ENCODE measurements around the gene ELMO2.
A peak's percentile ranks its signal among the peaks of the same experiment; 100 is the strongest.

The ELMO2 gene

DNA sequence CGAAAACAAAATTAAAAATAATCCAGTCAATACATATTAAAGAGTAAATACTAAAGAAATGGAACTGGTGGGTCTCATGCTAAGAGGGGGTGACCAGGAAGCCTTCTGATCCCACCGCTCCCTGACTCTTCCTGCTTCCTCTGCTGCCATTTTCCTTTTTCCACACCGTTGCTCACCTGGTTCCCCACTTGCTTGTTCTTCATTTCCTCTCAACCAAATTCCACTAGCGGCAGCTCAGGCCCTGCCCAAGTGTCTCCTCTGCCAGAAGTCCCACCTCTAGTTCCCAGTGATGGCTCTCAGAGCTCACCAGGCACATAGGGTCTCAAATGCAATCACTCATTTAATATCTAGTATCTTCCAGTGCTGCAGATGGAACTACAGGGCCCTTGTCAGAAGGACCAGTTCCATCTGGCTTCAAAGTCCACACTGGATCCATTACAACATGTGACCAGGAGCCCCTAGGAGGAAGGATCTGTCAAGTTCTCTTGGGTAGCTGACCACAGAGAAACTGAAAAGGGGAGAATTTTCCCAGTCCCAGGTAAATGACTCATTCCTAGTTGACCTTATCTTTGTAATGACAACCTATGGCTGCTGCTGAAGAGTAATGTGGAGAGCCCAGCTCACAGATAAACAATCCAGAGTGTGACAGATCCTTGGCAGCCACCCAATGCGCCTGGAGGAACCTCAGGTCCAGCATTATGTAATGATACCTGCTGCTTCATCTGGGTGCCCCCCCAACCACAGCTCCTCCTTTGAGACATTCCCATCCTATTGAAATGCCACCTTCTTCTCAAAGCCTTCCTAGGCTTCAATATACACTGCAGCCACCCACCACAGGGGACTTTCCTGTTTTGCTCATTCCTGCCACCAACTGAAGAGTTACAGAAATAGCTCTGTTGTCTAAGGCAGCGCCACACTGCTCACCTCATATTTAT is 38.2 kb downstream of the ELMO2 start:
- no peak for DNase-seq (ENCODE audit: low read depth in 3 of 3)

GRCh38 chr20:46367234-46367633 is 39.2 kb downstream of the ELMO2 start:
- no peak for DNase-seq (ENCODE audit: low read depth in 3 of 3)

DNA sequence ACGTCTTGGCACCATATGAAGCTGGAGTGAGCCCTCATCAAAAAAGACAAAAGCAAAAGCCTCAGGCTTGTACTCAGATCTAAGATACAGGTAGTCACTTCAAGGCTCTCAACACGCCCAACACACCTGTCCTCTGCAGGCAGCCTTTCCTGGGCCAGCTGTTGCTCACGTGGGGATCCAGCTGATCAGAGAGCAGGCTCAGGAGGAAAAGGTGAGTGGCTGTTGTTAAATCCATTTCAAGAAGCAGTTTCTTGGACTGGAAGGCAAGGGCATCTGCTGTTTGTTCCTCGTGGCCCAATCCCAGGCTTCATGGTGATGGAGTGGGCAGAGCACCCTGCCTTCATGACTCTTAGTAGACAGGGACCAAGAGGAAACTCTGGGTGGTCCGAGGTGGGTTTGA is 39.6 kb downstream of the ELMO2 start:
- DNase-seq (ENCODE audit: low read depth in 3 of 3) = no peak

- DNase-seq (ENCODE audit: low read depth in 3 of 3) = no peak
These were observed 40.8 kb downstream of the ELMO2 start for GRCh38 chr20:46365487-46366220.

- DNase-seq (ENCODE audit: low read depth in 3 of 3) = no peak
These were observed 41.5 kb downstream of the ELMO2 start for GRCh38 chr20:46364670-46365486.

DNA sequence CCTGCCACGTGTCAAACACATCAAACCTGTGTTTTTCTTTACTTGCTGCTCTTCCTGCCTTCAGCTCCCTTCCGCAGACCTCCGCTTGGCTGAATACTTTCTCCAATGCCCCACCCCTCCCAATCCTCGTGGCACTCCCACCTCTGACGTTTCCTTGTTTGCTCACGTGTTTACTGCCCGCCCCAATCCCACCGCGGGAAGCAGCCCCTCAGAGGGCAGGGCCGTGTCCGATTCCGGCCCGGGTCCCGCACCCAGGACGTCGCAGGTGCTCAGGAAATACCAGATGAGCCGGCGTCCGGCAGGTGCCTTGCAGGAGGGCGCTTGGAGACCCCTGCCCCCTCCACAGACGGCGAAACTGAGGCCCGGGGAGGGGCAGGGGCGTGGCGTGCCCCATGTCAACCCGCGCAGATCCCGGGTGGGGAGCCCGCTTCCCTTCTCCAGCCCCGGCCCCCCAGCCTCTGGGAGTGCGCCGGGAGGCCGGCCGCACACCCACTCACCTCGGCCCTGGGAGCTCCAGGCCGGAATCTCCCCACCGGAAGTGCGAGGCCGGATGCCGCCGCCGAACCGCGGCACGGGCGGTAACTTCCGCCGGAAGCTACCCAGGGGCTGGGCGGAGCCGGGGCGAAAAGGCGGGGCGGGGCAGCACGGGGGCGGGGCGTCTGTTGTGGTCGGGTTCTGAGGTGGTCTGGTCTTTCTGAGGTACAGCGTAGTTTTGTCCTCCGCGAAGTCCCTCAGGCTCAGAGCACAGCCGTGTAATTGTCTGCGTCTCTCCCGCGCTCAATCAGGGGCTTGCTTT is 42.3 kb downstream of the ELMO2 start:
- peak; percentile 69 to 80 (median 70) for DNase-seq (ENCODE audit: low read depth in 3 of 3)

GRCh38 chr20:46362921-46363867 is 43.2 kb downstream of the ELMO2 start:
- no peak for DNase-seq (ENCODE audit: low read depth in 3 of 3)

DNA sequence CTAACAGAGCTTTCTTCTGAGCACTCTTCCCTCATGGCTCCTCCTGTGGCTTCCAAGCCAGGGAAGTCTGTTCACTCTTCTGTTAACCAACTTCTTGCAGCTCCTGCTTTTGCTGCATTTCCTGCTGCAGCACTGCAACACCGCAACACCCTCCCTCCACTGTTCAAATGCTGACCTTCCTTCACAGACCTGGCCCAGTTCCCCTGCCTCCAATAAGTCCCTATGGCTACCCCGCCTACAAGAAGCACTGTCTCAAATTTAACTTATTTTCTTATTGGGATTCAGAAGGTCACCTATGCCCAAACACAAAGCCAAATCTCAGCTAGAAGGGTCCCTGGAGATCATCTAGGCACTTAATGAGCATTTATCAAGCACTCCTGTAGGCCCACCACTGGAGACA is 44.6 kb downstream of the ELMO2 start:
- DNase-seq (ENCODE audit: low read depth in 3 of 3) = no peak

DNA sequence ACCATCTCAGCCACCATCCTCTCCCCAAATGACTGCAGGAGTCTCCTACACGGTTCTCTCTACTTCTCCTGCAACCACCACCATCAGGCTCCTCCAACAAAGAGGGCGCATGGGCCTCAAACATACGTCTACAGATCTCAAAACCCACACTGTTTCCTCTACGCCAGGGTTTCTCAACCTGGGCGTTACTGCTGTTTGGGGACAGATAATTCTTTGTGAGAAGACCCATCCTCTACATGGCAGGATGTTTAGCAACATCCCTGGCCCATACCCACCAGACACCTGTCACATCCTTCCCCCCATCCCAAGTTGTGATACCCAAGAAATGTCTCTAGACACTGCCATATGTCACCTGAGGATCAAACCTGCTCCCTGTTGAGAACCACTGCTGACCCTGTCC is 45.0 kb downstream of the ELMO2 start:
- DNase-seq (ENCODE audit: low read depth in 3 of 3) = no peak

GRCh38 chr20:46359233-46359751 is 47.1 kb downstream of the ELMO2 start:
- no peak for DNase-seq (ENCODE audit: low read depth in 3 of 3)

- DNase-seq (ENCODE audit: low read depth in 3 of 3) = no peak
These were observed 47.9 kb downstream of the ELMO2 start for GRCh38 chr20:46358346-46359058.

DNA sequence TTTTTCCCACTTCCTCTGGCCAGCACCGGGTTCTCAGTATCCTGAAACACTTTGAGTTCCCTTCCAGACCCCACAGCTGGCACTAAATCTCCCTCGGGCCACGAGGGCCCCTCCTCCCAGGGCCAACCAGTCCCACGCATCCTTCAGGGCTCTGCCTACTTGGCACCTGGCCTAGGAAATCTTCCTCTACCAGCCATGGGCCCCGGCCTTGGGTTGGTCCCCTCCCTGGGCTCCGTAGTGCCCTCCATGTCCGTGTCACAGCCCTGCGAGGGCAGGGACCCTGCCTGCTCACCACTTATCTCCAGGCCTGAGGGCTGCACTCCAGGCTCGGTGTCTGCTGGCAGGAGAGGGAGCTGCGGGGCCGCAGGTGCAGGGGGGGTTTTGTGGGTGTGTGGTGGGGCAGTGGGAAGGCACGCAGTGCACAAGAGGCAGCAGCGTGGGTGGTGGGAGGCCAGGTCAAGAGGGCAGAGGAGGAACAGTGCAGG is 49.3 kb downstream of the ELMO2 start:
- DNase-seq (ENCODE audit: low read depth in 3 of 3) = no peak

- no peak for DNase-seq (ENCODE audit: low read depth in 3 of 3)
These were observed 50.0 kb downstream of the ELMO2 start for GRCh38 chr20:46356195-46357029.

GRCh38 chr20:46355778-46356177 is 50.6 kb downstream of the ELMO2 start:
- no peak for DNase-seq (ENCODE audit: low read depth in 3 of 3)

DNA sequence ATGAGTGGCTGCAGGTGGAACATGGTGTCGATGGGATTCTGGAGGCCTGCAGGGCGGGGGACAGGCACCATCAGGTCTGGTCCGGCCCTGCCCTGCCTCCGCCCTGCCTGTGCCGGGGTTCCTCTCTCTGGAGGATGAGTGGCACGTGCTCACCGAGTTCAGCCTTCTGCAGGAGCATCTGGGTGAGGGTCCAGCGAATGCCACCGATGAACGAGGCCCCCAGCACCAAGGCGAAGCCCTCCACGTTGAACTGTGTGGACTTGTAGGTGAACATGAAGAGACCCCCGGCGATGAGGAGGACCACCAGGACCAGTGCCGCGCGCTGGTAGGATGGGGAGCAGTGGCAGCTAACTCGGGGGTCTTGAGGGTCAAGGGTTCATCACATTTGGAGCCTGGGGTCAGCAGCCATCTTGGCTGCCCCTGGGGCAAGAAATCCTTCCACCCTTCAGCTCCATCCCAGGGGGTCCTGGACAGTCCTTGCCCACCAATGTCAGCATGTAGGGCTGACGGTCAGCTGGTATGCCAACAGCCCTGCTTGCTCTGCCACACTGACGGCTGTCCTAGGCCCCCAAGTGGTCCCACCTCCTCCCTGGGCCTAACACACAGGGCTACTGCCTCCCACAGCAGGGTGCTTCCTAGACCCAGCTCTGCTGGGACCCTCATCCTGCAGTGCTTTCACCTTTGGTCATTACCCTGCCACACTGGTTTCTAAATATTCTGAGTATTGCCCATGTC is 51.3 kb downstream of the ELMO2 start:
- DNase-seq (ENCODE audit: low read depth in 3 of 3) = no peak

- no peak for DNase-seq (ENCODE audit: low read depth in 3 of 3)
These were observed 52.2 kb downstream of the ELMO2 start for GRCh38 chr20:46354207-46354555.

GRCh38 chr20:46353500-46354206 is 52.8 kb downstream of the ELMO2 start:
- DNase-seq (ENCODE audit: low read depth in 3 of 3) = no peak
